NCI-H526 (cell line): ENCODE measurements around the gene IGFBP5.

ENCODE experiments used
- DNase-seq, 2 experiments: peaks; one replicate each; lab custom pipeline; 2025; lab: John Stamatoyannopoulos, UW

Gene IGFBP5

DNA sequence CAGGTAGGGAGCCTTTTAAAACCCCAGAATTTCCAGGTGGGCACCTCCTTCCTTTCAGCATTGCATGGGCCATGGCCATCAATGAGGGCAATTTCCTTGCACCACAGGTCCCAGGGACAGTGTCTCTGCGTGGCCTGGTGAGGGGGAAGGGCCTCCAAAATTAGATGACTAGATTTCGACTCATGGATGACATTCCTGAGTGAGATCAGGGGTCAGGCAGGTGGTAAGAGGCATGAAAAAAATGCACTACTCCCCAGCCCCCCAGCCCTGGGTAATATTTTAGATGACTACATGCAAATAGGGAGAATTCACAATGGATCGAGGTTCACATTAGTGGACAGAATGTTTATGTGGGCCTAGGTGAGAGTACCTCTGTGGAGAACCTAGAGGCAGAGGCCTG is 19.0 kb upstream of the IGFBP5 start:
- no peak for DNase-seq

DNA sequence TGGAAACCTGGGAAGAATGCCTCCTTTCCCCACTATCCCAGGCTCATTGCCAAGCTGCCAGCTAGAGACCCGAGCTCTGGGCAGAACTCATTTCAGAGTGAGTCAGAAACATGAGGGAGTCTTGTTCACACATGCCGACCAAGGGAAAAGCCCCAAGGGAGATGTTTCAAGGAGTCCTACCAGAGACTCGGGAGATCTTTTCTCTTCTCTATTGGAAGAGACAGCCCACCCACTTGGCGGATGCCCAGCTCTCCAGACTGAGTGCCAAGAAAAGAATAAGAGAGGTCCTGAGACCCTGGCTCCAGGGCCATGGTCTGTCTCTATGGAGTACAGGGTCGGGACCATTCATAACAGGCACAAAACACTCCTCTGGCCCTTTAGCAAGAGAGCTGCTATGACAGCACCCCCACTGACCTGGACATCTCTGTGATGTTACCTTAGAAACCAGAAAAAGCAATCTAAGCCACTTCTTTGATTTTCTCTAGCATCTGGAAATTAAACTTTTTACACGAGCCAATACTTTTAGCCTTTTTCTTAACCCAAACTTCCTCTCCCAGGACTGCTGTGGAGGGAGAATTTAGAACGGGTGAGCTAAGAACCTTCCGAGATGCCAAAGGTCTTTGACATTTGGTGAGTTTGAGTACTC is 18.5 kb upstream of the IGFBP5 start:
- DNase-seq, result no peak

DNA sequence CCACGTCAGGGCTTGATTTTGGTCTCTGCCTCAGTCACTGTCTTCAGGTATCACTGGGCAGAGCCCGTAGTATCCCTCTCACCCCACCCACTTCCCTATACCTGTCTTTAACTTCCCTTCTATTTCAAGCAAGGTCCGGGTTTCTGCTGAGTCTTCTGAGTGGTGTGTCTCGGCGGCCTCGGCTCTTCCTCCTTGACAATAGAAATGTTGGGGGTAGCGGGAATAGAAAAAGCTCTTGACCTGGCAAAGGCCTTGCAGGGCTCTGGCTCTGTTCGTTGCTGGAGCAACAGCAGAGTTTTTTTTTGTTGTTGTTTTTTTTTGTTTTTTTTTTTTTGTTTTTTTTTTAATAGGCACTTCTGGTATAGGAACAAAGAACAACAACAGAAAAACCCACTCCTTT is 16.0 kb upstream of the IGFBP5 start:
- no peak for DNase-seq

DNA sequence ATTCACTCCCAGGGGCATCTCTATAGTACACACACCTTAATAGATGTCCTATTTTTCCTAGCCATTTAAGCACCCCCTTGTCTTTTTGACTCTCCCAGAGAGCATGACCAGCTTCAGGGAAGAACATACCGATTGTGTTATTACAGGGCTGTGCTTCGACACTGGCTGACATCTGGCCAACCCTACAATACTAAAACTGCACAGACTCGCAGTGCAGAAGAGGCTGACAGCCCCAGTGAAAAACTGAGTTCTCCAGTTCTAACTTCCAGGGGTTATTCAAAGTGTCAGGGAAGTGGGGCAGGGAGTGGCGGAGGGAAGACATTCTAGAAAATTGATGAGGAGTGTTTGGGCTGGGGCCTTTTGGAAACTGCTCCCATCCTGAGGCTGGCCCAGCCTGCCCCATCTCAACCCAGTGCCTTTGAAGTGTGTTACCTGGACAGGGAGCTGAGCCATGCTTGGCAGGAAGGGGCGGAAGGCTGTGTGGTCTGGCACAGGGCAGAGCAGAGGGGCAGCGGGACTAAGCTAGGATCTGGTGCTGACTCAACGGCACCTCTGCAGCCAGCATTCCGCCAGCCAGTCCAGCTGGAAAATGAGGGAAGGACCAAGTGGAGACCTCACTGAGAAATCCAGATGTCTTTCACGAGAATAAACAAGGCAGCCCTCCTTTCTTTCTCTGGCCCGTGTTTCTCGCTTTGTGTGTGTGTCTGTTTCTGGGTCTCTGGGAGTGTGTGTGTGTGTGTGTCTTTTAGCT is 15.4 kb upstream of the IGFBP5 start:
- no peak for DNase-seq

DNA sequence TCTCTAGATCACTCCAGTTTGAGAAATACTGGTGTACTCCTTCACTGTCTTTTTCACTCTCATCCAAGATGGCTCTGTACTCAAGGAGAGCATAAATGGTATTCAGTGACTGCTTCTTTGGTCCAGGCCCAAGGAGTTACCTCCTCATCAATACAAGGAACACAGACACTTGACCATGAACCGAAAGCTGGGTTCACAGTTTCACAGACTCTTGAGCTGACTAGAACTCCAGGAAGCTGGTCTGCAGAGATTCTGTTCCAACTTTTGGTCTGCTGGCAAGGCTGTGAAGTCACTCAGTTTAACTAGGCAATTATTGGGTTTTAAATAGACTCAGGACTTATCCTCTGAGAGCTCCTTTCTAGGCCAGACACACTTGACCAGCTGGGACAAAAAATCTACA is 7.4 kb upstream of the IGFBP5 start:
- no peak for DNase-seq

DNA sequence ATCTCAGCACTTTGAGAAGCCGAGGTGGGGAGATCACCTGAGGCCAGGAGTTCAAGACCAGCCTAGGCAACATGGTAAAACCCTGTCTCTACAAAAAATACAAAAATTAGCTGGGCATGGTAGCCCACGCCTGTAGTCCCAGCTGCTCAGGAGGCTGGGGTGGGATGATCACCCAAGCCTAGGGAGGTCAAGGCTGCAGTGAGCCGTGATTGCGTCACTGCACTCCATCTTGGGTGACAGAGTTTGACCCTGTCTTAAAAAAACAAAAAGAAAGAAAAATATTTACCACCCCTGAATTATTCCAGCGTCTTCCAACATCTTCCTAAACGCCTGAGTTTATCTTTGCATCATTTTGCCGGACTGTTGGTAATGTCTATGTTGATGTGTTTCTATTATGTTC is 6.2 kb upstream of the IGFBP5 start:
- no peak for DNase-seq

DNA sequence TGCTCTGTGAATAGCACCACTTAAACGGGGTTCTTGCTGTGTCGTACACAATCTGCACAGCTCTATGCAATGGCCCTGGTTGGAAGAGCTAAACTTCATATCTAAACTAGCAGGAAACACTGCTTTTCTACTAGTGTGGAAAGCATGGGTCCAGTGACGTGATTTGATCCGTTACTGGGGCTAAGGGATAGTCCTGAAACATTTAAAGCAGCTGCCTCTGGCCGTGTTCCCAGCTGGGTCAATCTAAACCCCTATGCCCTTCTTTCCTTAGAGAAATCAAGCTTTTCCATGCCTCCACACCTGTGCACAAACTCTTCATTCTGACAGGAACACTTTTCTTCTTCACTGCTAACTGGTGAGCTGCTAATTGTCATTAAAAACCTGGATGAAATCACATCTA is 5.4 kb upstream of the IGFBP5 start:
- DNase-seq, result no peak

DNA sequence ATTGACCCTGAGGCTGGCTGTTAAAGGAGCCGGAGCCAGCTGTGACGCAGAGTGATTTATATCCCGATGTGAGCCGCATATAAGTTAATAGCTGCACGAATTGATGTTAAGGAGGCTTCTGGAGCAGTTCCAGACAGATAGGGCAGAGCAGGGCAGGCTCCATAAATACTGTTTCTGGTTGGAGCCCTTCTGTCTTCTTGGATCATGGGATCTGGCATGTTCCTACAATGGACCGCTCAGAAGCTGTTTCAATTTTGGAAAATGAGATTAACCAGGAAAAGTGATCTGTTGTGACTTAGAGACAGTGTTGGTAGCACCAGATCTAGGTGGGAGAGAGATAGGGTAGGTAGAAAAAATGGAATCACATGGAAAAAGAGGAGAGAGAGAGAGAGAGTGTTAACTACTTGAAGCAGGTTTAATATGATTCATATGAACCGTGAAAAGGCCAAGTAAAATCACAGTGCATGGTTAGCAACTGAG is 4.8 kb upstream of the IGFBP5 start:
- DNase-seq, result no peak

DNA sequence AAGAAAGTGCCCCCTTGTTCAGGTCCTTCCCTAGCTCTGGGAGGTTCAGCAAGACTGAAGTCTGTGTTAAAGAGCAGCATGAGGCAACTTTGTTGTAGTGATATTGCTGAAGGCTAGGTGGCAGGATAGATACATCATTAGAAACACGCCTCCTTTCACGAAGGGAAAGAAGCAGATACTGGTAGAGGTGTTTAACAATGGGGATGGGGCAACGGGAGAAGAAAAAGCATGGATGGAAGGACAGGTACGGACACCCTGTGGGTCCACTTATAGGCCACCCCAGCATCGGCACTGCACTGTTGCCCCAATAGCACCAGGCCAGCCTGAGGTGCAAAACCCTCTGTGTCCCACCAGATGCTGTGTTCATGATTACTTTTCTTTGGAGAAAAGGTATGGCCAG is 3.5 kb upstream of the IGFBP5 start:
- peak; percentile 28 to 81 for DNase-seq

DNA sequence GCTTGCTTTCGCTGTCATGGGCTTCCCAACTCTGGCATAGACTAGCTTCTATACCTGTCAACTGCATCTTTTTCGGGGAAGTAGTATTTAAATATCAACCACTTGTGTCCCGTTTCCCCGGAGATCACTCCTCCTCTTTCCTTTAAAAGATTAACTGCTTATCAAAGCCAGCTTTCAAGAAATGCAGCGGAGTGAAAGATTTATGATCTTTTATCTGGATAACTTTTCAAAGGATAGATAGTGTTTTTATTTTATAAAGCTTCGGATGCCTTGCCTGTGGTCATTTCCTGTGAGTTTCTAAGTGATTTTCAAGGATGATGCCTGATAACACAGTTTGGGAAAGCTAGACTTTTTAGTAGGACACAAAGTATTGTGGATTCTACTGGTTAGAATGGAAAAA is 2.9 kb upstream of the IGFBP5 start:
- no peak for DNase-seq

DNA sequence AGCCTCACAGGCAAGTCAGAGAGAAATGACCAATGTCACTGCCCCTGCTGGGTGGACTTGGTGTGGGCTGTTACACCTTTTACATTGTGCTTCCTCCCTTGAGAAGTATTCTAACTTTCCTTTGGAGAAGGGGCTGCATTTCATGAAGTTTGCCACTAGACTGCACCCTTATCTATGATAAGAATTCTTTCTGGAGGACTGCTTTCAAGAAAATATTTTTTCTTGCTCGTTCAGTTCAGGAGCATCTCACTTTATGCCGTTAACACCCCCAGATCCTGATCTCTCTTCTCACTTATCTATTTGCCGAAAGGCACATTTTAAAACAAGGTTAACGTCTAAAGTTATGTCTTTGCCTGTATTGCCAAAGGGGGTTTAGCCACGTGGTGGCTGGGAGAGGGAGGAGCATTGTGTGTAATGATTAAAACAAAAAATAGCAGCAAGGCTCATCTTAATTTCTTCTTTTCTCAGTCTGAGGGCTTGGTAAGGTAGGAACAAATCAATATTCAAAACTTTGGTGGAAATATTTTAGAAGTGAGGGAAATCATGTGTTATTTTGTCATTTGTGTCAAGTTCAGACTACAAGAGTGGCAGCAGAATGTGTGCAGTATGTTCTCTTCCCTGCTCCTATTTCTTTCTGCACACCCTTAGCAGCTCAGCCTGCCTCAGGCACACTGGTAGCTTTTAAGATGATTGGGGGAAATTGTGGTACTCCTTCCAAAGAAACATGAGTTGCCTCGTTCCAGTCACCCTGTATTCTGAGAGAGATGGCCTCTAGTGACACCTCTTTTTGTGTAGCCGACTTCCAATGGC is 1.6 kb upstream of the IGFBP5 start:
- DNase-seq, result peak; percentile 12 to 39

DNA sequence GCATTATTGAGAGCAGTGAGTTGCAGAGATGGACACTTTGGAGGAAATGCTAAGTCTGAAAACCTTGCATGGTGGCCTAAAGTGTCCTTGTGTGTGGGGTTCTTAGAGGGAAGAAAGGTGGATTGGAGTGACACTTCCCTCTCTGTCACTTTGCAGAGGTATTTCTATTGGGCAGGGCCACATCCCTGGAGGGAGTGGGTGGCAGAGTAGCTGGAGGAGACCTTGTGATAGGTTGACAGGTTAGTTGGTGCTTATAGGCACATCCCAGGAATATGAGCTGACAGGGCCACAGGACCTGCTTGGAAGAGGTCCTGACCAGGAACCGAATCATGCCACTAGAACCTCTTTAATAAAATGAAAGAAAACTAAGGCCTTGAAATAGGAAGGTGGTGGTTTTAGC is 972 bp upstream of the IGFBP5 start:
- no peak for DNase-seq

DNA sequence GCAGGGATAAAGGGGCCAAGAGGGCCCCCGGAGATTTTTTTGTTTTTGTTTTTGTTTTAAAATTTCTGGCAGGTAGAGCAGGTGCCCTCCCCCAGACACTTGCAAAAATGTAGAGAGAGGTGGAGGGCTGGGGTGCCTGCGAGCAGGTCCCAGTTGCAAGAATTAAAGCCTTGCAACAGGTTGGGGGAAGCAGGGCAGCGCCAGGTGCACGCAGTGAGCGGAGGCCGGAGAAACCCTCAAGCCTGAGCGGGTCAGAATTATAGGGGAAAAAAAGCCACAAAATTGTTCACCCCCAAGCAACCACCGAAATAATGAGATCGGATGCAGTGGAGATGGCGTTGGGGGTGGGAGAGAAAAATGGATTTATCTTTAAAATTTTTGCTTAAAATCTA is 527 bp downstream of the IGFBP5 start:
- DNase-seq, result peak in 1 of 2 experiments; percentile 16

DNA sequence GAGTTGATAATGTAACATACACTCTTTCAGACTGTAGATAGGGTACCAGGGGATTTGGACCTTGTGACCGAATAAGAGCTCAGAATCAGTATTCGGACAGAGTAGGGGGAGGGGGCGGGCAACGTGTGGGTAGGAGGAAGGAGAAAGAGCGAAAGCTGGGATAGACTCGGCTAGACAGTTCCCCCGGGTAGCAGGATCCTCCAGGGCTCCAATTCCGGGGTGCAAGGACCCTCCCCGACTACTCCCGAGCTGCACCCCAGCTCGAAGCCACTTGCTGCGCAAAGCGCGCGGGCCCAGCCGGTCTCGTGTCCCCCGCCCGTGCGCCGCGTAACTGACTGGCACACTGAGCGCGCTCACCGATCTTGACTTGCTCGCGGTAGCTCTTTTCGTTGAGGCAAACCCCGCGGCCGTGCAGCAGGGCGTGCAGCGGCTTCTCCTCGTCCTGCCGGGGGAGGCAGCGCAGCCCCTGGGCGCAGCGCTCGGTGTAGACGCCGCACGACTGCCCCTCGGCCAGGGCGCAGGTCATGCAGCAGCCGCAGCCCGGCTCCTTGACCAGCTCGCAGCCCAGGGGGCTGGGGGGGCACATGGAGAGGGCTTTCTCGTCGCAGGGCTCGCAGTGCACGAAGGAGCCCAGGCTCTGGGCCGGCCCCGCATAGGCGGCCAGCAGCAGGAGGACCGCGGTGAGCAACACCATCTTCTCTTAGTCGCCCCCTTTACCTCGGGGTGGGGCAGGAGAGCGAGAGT is 1.1 kb downstream of the IGFBP5 start:
- DNase-seq, result peak in 1 of 2 experiments; percentile 84

DNA sequence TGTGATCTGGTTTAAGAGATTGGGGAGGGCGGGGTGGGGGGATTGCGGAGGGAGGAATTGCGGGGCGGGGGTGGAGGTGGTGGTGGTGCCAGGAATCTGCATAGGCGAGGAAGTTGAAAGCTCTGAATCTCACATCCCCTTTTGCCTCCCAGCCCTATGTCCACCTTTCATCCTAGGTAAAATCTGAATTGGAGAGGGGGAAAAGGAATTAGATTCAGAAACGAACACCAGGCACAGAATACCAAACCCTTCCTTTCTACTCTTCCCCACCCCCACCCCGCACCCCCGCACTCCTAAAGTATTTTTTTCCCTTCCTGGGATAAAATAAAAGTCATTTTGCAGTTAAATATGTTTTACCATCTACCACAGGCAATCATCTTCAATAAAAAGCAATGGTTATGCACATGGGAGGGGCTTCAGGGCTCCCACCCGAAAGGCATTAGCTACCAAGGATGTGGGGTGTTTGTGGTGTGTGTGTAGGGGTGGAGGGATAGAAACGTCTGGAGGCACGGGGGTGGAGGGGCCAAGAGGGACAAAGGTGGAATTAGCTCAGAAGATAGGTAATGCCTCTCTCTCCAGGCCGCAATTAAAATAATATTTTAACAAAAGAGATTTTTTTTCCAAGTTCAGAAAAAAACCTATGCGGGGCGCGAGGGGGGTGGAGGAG is 1.8 kb downstream of the IGFBP5 start:
- DNase-seq, result no peak

DNA sequence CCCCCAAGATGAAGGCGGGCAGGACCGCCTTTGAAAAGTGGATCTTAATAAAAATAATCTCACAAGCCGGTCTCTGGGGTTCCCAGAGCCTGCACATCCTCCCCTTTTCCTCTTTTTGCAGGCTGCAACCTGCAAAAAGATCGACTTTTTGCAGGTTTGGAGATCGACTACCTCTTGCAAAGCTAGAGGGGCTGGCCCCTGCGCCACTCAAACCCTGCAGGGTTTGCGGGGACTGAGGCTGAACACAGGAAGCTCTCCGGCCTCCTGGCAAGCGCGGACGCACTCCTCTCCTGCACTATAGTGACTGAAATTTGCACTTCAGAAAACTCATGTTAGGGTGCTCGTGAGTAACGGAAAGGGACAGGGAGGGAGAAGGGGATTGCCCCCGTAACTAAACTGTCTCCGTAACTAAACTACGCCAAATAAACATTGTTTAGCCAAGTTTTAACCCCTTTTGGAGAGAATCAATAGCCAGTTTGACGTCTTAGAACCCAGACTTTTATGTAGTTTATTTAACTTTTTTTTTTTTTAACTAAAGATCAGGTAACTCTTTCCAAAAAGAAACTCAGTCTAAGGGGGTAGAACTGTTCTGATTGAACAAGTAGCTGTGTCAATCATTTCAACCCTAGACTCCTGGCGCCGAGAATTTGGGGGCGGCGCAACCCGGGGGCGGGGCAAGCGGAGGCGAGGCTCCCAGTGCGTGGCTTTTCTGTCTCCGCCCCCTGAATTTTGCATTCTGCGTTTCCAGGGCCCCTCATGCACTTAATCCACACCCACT is 2.5 kb downstream of the IGFBP5 start:
- peak in 1 of 2 experiments; percentile 62 for DNase-seq

DNA sequence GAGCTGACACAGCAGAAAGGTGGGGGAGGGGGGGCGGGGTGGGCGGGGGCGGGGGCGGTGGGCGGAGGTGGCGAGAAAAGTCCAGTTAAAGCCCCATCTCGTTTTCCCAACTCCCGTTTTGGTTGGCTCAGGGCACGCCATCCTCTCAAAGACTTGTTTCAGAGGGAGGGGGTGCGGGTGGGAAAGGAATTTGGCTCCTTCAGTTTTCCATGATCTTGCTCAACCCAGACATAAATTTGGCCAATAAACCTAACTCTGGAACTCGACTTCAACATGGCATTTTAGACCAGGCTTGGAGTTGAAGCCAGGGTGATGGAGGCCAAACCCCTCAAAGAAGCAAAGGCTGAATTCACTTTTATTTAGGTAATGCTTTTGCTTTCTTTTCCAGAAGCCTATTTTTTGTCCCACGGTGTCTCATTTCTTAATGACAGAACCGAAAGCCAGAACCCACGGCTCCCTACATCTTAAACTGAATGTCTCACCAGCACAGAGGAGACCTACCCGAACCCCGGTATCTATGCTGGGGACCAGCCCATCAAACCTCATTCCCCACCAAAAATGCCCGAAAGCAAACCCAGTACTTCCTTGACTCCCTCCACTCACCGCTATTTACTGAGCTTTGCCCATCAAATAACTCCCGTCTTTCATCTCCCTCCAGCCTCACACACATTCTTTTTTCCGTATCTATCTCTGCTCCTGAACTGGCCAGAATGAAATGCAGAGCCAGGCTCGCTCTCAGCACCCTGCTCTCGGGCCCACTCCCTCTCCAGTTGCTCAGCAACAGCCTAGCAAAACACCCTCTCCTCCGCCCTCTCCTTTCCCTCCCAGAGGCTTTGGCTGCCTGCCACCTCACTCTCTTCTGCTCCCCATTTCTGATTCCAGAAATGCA is 4.3 kb downstream of the IGFBP5 start:
- peak; percentile 45 to 75 for DNase-seq

DNA sequence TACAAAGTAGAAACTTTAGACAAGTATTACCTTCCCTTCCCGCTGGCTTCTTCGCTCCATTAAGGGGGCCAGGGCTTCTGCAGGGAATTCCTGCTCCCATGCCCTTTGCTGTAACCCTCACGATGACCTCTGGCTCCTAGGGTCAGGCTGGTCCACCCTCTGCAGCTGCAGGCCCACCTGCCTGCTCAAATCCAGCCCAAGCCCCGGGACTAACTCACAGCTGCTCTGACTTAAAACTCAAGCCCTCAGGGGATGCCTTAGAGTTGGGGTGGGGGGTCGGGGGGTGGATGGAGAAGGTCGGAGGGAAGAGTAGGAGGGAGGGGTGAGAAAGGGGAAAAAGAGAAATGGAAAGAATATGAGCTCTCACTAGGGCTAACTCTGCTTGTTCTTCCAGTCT is 4.9 kb downstream of the IGFBP5 start:
- no peak for DNase-seq

DNA sequence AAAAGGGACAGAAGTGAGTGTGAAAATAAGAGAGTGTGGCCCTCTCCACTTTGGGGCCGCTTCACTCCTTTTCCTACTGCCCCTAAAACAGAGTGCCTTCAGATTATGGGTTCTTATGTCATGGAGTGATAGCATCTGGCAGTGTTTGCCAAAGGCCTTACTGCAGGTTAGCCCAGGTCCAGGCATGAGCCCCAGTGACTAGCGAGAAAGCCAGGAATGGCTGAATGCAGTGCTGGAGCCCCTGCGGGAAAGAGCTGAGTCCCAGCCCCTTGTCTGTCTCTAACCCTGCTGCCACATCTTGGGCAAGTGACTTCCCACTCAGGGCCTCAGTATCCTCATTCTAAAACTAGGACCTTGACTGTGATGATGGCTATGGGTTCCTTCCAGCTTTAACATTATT is 6.0 kb downstream of the IGFBP5 start:
- DNase-seq, result no peak
